Body of pancreas (tissue), 4 donors: ENCODE measurements around the gene FGR. TPM values are rescaled to one million over a fixed set of nuclear protein-coding genes. Genes with fewer than 3 reads are reported as not detected.

ENCODE experiments used
- ATAC-seq: fragments of 150-250 bp; one replicate; pipeline ENCODE4 v1.9.1; 2016
- DNase-seq, 4 donors: peaks; one replicate each; pipeline ENCODE4 v3.0.0-alpha.2; 2019
- H3K27ac ChIP-seq, 4 donors: fragments of 200-600 bp; sonication (generic); 1 replicate in 3 of 4; 2 replicates in 1 of 4; pipeline versions ENCODE4 v1.5.1 to v1.6.1; 2016 to 2019; ENCODE audit warnings: mild to moderate bottlenecking in 1 of 4, mixed read lengths in 1 of 4, moderate library complexity in 1 of 4
- H3K27me3 ChIP-seq, 2 donors: fragments of 200-600 bp; sonication (generic); one replicate each; pipeline ENCODE4 v1.6.0; 2016; ENCODE audit warnings: mild to moderate bottlenecking in 1 of 2
- H3K36me3 ChIP-seq, 2 donors: fragments of 200-600 bp; sonication (generic); replicated peaks in 1 of 2; 2 replicates each; pipeline ENCODE4 v1.5.1; 2016; ENCODE audit warnings: low read depth in 2 of 2; ENCODE audit not compliant: insufficient read depth in 1 of 2
- H3K4me1 ChIP-seq: fragments of 200-600 bp; sonication (generic); one replicate; pipeline ENCODE4 v1.6.0; 2016
- H3K4me3 ChIP-seq, 2 donors: fragments of 200-600 bp; sonication (generic); 1 replicate in 1 of 2; 2 replicates in 1 of 2; pipeline ENCODE4 v1.5.1; 2016 to 2019
- H3K9me3 ChIP-seq, 3 donors: fragments of 200-600 bp; sonication (generic); 1 replicate in 2 of 3; 2 replicates in 1 of 3; pipeline ENCODE4 v1.5.1; 2016
- CTCF ChIP-seq, 7 experiments: fragments of 450-650 bp in 4 of 7; fragments of 200-600 bp in 3 of 7; sonication (generic) in 3 of 7; IDR thresholded peaks; one replicate each; pipeline ENCODE4 v1.5.1; 2016 to 2019; ENCODE audit warnings: antibody characterized with exemption in 7 of 7
- POLR2A ChIP-seq, 3 donors: fragments of 450-650 bp; IDR thresholded peaks; one replicate each; pipeline ENCODE4 v1.6.1; 2016; ENCODE audit warnings: antibody characterized with exemption in 3 of 3, mild to moderate bottlenecking in 2 of 3
- WGBS, 2 donors: methylation state at CpG; one replicate each; pipeline ENCODE4 v1.1.5; 2017; 5-methylcytosine and 5-hydroxymethylcytosine counted together
- intact Hi-C: fragments of 100-400 bp; cut with DNase I; formaldehyde crosslinking; loops from one replicate; pipeline ENCODE4 v1.15.1; 2023
- total RNA-seq, 2 donors: library from RNA; depleted of rRNA; stranded (reverse); fragments of >200 nt; gene quantifications; one replicate each; pipeline ENCODE4 v1.1.0, GENCODE V29; 2016

Gene FGR
- total RNA-seq, 2 donors from 2014 or later = 3.0 to 5.4 TPM

- ATAC-seq = peak; percentile 5
- 68 to 81% methylated on average over 3 of the region's 3 CpGs for WGBS, 2 donors
- intact Hi-C loops = no loop called here
- peaks cover 100% of the 10 kb centered on the region for H3K4me1 ChIP-seq
- peak in 2 of 4 donors; percentile 49 to 63 for DNase-seq
- H3K36me3 ChIP-seq = no peaks in the 10 kb centered on the region
- no peak overlapping the region for H3K4me3 ChIP-seq
- no peaks in the 10 kb centered on the region for H3K9me3 ChIP-seq
- no peaks in the 10 kb centered on the region for H3K27me3 ChIP-seq
- TF ChIP-seq POLR2A (IDR thresholded peaks at IDR 0.05) = no peak
- TF ChIP-seq CTCF (IDR thresholded peaks at IDR 0.05) = no peak
- peak overlapping the region; percentile 90 to 98 (median 96) for H3K27ac ChIP-seq
Observed at GRCh38 chr1:27569088-27569460, 65.9 kb downstream of the FGR start.

- WGBS, 2 donors = 1 to 4% methylated on average over 7 to 55 of the region's 65 CpGs
- peak; percentile 49 to 67 (median 63) for TF ChIP-seq POLR2A (IDR thresholded peaks at IDR 0.05)
- peak; percentile 43 to 94 (median 72) for TF ChIP-seq CTCF (IDR thresholded peaks at IDR 0.05)
- intact Hi-C loops = no loop called here
Observed at GRCh38 chr1:27568300-27569087, 66.5 kb downstream of the FGR start.

GRCh38 chr1:27567971-27568299, 67.0 kb downstream of the FGR start:
- peaks cover 100% of the 10 kb centered on the region for H3K4me1 ChIP-seq

More at GRCh38 chr1:27568300-27569087, 66.5 kb downstream of the FGR start:
- DNase-seq (peak; percentile 98 to 99 (median 98)), ATAC-seq (peak; percentile 83)
- H3K27me3 ChIP-seq = no peaks in the 10 kb centered on the region
- no peak overlapping the region for H3K4me3 ChIP-seq
- H3K27ac ChIP-seq = peak overlapping the region; percentile 90 to 98 (median 96)
- H3K36me3 ChIP-seq = no peaks in the 10 kb centered on the region
- H3K9me3 ChIP-seq = no peaks in the 10 kb centered on the region
- peaks cover 100% of the 10 kb centered on the region for H3K4me1 ChIP-seq

GRCh38 chr1:27567146-27567526, 67.8 kb downstream of the FGR start:
- TF ChIP-seq POLR2A (IDR thresholded peaks at IDR 0.05) = no peak
- no peak for TF ChIP-seq CTCF (IDR thresholded peaks at IDR 0.05)
- no peaks in the 10 kb centered on the region for H3K9me3 ChIP-seq
- peaks cover 100% of the 10 kb centered on the region for H3K4me1 ChIP-seq
- DNase-seq (no peak), ATAC-seq (no peak)
- WGBS, 2 donors = 70 to 74% methylated on average over 11 to 15 of the region's 15 CpGs
- no peaks in the 10 kb centered on the region for H3K27me3 ChIP-seq
- H3K27ac ChIP-seq = peak overlapping the region; percentile 16 to 98 (median 78)
- H3K4me3 ChIP-seq = no peak overlapping the region
- no peaks in the 10 kb centered on the region for H3K36me3 ChIP-seq
- intact Hi-C loops = no loop called here

More at GRCh38 chr1:27567971-27568299, 67.0 kb downstream of the FGR start:
- no peaks in the 10 kb centered on the region for H3K27me3 ChIP-seq
- H3K4me3 ChIP-seq = no peak overlapping the region
- DNase-seq = no peak
- 71% methylated on average over 7 to 8 of the region's 8 CpGs for WGBS, 2 donors
- H3K9me3 ChIP-seq = no peaks in the 10 kb centered on the region
- TF ChIP-seq POLR2A (IDR thresholded peaks at IDR 0.05) (no peak), CTCF (IDR thresholded peaks at IDR 0.05) (no peak)
- H3K27ac ChIP-seq = peak overlapping the region; percentile 61 to 98 (median 92)
- intact Hi-C loops = no loop called here
- no peak for ATAC-seq
- H3K36me3 ChIP-seq = no peaks in the 10 kb centered on the region
